HG03280 (cell line): ENCODE measurements around the gene LLGL2.
"Not testable (repeated sequence)": the region's sequence is repeated elsewhere in the genome, so short reads cannot be mapped to it uniquely, and the experiment has no call there.

Source experiments
- ATAC-seq: cut with Tn5 transposase; IDR thresholded peaks from one replicate; pipeline ENCODE4 v1.9.1; 2021; ENCODE audit warnings: mild to moderate bottlenecking, moderate library complexity; ENCODE audit not compliant: unreplicated experiment

LLGL2 gene, protein sequence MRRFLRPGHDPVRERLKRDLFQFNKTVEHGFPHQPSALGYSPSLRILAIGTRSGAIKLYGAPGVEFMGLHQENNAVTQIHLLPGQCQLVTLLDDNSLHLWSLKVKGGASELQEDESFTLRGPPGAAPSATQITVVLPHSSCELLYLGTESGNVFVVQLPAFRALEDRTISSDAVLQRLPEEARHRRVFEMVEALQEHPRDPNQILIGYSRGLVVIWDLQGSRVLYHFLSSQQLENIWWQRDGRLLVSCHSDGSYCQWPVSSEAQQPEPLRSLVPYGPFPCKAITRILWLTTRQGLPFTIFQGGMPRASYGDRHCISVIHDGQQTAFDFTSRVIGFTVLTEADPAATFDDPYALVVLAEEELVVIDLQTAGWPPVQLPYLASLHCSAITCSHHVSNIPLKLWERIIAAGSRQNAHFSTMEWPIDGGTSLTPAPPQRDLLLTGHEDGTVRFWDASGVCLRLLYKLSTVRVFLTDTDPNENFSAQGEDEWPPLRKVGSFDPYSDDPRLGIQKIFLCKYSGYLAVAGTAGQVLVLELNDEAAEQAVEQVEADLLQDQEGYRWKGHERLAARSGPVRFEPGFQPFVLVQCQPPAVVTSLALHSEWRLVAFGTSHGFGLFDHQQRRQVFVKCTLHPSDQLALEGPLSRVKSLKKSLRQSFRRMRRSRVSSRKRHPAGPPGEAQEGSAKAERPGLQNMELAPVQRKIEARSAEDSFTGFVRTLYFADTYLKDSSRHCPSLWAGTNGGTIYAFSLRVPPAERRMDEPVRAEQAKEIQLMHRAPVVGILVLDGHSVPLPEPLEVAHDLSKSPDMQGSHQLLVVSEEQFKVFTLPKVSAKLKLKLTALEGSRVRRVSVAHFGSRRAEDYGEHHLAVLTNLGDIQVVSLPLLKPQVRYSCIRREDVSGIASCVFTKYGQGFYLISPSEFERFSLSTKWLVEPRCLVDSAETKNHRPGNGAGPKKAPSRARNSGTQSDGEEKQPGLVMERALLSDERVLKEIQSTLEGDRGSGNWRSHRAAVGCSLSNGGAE

DNA sequence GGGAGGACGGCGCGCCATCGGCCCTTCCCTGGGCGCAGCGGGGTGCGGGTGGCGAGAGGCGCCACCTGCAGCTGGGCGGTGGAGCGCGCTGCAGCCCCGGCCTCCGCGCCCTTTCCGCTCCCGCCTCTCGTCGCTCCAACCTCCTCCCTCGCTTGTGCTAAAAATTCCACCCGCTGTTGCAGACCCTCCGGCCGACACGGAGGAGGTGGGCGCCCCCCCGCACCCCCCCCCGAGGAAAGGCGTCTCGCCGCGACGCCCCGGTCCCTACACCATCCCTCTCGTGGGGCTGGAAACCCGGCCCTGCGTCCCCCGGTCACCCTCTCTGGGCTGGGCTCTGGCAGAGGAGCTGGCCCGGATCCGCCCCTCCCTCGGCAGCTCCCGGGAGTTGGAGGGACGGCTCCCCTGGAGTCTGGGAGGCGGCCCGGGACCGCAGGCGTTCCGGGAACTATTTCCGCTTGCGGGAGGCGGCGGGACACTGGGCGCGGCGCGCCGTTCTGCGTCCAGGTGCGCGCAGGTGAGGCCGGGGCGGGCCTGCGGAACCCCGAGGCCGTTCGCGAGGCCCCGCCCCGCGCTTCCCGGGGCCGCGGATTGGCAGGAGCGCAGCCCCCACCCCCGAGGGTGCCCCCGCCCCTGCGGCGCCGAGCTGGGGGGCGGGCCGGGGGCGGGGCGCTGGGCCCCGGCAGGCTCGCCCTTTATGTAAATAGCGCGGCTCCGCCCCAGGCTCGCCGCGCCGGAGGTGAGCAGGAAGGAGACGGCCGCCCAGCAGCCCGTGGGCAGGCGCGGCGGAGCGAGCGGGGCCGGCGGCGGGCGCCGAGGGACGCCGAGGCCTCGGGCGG is at the start of gene LLGL2:
TSS of gene LLGL2 (plus strand) at position 728 of the 836 bp plus-strand sequence. CDS start 17,730 bp downstream, outside the sequence.
- peak; percentile 88 for ATAC-seq

DNA sequence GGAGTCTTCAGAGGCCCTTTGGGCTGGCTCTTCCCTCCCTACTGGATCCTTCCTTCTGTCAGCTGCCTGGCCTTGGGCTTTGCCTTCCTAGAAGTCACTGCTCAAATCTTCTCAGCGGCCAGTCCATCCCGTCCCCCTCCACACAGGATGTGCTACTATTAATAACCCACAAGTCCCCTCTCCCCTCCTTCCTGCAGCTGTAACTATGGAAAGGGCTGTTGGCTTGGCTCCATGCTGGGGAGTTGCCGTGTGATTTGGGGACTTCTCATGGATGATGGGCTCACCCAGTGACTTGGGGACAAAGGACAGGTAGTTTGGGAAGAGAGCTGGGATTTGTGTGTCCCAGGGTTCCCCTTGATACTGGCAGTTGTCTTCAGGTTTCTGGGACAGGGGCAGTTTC is 49.6 kb upstream of the LLGL2 start:
- ATAC-seq = no peak

GRCh38 chr17:75476271-75476671 is 49.2 kb upstream of the LLGL2 start:
- ATAC-seq = no peak

DNA sequence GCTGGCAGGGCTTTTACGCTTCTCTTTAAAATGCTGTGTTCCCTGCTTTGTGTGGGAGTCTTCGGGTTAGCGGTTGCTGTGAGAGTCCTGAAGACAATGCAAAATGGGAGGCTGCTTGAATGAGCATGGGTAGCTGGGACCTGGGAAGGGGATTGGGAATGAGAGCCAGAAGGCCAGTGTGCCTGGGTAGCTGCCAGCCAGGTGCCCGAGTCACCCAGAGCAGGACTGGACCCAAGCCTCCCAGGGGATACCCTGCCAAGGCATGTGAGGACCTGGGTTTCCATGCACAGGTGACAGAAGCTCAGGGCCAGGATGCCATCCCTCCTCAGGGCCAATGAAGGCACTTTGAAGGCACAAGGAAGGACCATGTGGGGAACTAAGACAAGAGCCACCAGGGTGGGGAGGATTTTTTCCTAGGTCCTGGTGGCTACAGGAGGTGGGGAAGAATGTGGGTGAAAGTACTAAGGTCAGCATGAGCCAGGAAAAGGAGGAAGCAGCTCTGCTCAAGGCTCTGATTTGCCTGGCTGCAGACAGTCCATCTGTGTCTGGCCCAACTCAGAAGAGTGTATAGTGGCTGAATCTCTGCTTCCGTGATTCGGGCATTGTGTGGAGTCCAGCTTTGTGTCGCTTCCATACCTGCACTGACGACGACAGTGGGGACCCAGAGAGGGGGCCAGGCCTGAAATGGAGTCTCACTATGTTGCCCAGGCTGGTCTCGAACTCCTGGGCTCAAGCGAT is 48.6 kb upstream of the LLGL2 start:
- ATAC-seq = no peak

- not testable (repeated sequence) for ATAC-seq
These were observed 48.0 kb upstream of the LLGL2 start for GRCh38 chr17:75477490-75477862.

DNA sequence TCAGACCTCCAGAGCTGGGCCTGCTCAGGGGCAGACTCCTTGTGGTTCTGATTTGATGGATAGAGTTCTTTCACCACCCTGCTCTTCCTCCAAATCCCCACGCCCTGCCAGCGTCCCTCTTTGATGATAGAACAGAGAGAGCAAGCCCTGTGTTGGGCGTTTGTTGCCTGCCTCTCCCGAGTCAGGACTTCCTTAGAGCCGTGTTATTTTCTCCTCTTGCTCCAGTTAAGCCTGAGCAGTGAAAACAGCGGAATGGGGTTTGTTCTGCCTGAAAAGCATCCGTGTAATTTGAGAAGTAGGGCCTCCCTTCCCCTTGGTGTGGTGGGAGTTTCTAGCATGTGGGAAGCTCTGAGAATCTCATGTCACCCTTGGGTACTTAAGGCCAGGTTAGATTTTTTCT is 47.0 kb upstream of the LLGL2 start:
- ATAC-seq = no peak

GRCh38 chr17:75480281-75480680 is 45.2 kb upstream of the LLGL2 start:
- no peak for ATAC-seq

DNA sequence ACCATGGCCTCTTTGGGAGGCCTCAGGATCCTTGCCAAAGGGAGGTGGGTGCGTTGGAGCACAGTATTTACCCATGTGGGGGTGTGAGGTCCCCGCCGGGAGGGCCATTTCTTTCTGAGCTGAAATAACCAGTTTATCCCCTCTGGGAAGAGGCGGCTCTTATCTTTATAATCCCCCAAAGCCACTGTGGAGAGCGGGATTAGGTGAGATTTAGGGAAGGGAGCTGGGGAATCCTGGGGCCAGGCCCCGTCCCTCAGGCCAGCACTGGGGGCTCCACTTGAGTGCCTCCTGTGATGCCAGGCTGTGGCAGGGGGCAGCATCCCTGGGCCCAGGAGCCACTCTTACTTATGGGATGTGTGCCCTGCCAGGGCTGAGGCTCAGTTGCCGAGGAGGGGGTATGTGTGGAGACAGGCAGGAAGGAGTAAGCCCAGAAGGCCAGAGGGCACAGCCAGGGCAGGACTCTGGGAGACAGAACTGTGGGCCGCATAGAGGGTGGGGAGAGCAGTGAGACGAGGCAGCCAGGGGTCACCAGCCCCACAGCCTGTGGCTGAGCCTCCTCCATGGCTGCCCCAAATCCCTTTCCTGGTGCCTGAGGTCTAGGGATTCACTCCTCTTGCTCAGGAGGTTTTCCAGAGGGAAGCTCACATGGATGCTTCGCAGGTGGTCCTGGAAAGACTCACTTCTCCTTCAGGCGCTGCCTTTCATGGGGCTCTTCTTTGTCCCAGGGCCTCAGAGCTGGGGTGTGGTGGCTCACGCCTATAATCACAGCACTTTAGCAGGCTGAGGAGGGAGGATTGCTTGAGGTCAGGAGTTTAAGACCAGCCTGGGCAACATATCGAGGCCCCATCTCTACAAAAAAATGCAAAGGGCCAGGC is 44.1 kb upstream of the LLGL2 start:
- no peak for ATAC-seq

DNA sequence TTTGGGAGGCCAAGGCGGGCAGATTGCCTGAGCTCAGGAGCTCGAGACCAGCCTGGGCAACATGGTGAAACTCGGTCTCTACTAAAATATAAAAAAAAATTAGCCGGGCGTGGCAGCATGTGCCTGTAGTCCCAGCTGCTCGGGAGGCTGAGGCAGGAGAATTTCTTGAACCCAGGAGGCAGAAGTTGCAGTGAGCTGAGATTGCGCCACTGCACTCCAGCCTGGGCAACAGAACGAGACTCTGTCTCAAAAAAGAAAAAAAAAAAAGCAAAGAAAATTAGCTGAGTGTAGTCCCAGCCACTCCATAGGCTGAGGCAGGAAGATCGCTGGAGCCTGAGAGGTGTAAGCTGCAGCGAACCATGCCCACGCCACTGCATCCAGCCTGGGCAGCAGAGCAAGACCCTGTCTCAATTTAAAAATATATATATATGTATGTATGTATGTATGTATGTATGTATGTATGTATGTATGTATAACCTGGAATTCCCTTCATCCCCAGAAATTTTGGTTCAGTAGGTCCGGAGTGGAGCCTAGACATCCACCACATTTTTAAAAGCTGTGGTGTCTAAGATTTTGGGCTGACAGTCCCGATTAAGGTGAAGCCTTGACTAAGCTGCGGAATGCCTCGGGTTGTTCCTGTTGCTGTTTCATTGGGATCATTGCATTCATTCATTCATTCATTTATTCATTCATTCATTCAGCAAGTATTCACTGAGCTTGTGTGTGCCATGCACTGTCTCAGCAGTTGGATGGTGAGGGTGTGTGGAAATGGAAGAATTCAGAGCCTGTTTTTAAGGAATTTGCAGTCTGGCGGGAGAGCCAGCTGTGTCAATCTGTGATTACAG is 43.2 kb upstream of the LLGL2 start:
- ATAC-seq = no peak

DNA sequence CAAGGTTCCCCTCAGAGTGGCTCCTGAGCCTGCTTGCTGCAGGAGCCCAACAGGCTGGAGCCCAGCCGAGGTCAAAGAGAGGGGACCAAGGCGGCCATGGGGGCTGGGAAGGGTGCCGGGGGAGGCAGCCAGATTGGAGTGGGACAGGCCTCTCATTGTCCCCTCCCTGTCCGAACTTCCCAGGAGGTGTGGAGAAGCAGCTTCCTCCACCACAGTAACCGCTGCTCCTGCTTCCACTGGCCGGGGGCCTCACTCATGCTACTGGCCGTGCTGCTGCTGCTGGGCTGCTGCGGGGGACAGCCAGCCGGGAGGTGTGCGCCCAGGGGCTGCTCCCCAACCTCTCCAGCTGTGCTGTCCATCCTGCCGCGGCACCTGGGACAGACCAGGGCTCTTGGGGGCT is 39.8 kb upstream of the LLGL2 start:
- ATAC-seq = no peak

DNA sequence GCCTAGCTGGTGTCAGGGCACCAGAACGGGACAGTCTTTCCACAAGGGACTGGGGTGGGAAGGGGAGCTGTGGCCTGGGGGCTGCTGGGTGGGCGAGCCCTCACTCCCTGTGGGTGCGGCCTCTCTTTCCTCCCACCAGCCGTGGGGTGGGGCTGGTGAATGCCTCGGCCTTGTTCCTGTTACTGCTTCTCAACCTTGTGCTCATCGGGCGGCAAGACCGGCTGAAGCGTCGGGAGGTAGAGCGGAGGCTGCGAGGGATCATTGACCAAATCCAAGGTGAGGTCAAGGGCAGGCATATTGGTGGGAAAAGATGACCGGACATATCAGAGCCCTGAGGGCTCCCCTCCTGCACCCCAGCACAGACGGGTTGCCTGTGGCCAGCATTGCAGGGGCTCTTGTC is 39.3 kb upstream of the LLGL2 start:
- no peak for ATAC-seq

DNA sequence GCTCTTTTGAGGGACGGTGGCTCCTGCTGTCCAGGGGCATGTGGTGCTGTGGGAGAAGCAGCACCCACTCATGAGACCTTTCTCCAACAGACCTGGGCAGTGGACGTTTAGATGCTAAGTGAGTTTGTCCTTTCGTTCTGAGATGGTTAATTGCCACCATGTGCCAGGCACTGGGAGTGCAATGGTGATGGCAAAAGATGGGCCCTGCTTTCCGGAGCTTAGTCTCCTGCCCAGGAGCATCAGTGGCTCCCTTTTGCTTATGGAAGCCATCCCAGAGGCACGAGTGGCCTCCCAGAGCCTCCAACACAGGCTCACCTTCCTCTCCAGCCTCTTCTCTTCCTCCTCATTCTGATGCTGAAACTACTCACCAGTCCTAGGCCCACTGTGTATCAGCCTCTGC is 38.5 kb upstream of the LLGL2 start:
- ATAC-seq = no peak

DNA sequence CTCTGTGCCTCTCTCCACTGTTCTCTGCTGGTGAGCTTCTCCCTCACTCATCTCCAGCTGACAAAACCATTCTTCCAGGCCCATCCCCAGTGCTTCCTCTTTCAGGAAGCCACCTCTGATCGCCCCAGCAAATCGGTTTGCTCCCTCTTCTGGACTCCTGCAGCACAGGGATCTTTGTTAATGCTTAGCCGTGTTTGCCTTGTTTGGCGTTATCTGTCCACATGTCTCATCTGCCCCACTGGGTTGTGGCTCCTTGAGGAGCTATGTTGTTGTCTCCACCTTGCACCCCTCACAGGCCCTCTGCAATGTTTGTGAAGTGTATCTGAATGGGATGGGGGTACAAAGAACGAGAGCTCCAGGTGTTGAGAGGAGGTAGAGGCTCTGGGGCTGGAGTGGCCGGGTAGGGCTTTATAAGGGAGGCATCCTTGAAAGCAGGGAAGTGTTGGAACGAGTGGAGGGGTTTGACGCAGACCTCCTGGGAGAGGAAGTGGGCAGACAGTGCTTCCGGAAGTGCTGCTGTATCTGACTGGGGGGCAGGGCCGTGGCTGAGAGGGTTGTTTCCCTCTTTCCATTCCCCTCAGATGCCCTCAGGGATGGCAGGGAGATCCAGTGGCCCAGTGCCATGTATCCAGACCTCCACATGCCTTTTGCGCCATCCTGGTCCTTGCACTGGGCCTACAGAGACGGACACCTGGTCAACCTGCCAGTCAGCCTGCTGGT is 38.0 kb upstream of the LLGL2 start:
- no peak for ATAC-seq

- ATAC-seq = no peak
These were observed 36.6 kb upstream of the LLGL2 start for GRCh38 chr17:75488693-75489510.

DNA sequence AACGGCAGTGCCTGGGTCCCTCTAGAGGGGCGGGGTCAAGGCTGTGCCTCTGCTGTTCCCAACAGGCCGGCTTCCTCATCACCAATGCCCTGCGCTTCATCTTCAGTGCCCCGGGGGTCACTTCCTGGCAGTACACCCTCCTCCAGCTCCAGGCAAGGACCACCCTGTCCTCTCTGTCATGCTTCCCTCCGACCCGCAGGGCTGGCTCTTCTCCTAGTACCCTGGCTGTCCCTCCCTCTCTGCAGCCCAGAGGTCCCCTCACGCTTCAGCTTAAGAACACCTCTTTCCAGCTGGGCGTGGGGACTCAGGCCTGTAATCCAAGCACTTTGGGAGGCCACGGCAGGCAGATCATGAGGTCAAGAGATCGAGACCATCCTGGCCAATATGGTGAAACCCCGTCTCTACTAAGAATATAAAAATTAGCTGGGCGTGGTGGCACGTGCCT is 36.0 kb upstream of the LLGL2 start:
- ATAC-seq = no peak

DNA sequence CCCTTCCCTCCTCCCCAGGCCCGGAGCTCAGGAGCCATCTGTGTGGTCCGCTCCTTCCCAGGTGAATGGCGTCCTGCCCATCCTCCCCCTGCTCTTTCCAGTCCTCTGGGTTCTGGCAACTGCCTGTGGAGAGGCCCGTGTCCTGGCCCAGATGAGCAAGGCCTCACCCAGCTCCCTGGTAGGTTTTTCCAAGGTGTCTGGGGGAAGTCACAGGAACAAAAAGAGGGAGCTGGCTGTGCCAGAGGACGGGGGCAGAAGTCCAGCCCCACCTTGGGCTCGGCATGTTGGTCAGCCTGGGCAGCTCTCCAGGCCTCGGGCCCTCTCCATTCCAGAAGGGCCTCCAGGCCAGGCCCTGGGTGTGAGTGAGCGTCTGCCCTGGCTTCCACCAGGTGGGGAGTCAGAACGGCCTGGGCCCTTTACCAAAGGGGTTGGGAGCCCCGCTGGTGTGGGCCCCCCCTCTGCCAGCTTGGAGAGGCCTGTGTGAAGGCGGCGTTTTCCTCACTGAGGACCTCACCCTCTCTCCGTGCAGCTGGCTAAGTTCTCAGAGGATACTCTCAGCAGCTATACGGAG is 35.2 kb upstream of the LLGL2 start:
- ATAC-seq = no peak
